ENCODE results near the gene GRB10.
"Not testable (repeated sequence)": the region's sequence is repeated elsewhere in the genome, so short reads cannot be mapped to it uniquely, and the experiment has no call there.

The GRB10 gene

DNA sequence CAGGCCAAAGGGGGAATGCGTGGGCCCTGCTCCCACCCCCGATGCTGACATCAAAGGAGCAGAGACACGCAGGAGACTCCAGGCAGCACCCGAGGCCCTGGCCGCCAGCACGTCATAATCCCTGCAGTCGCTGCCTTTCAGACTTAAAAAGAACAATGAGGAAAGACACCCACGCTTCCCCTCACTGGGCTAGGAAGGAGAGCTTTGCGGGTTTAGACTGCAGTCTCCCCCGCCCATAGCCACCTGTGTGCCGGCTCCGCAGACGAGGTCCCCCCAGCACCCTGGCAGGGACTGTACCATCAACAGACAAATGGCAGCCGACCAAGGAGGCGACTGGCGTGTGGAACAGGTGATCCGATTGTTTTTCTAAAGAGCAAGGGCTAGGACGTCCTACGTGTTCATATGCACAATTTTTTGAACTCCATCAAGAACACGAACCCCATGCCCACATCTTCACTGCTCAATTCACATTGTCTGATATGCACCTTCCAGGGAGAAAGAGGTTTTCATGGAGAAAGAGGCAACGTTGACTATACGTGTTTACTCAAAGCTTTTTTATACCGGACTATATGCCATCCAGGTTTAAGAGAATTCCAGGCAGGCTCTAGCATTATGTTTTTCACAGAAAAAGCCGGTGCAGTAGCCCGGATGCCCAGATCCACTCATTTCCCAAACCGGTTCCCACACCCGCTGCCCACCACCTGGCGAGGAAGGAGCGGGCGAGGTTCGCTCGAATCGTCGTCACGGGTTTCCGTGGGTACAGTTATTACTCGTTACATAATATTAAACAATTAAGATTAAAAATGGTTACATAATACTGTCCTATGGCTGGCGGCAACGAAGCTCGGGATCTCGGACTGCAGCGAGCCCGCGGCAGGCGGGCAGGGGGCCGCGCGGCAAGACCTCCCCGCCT, 1.1 kb downstream of the GRB10 start:
- no peak overlapping the region for H3K4me3 ChIP-seq (ENCODE audit: low read length)
- peak; percentile 19 for DNase-seq (ENCODE audit: low read depth, low spot score)

DNA sequence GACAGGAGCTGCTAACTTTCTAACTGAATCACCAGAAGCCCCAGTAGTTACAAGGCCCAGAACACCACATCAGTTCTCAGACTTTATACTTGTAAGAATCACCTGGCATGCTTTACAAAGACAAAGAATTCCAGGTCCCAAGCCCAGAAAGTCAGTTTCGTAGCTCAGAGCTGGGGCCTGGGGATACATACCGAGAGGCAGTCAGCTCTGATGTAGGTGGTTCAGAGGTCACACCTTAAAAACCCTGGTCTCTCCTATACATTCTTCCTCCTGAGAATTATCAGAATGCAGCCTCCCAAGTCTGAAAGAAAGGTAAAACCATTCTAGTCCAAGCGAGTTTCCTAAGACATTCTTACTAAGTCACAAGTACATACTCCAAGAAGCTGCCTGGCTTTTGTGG, 2.3 kb downstream of the GRB10 start:
- H3K4me3 ChIP-seq (ENCODE audit: low read length) = no peak overlapping the region
- no peak for DNase-seq (ENCODE audit: low read depth, low spot score)

DNA sequence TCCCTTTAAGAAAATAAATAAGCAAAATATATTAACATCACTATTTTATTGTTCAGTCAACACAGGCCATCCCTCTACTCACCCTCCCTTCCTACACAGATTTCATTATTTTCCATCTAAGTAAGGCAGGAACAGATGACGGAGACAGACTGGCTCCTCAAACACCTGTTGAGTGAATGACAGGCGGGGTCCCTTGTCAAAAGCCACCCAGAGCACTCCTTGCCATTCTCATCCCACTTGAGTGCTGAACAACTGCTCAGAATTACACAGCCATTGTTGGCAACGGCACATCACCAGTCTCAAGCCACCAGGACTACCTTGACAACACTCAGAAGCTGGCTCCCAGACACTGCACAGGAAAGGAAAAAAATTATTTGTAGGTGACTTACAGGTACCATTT, 3.3 kb downstream of the GRB10 start:
- H3K4me3 ChIP-seq (ENCODE audit: low read length) = no peak overlapping the region
- no peak for DNase-seq (ENCODE audit: low read depth, low spot score)

DNA sequence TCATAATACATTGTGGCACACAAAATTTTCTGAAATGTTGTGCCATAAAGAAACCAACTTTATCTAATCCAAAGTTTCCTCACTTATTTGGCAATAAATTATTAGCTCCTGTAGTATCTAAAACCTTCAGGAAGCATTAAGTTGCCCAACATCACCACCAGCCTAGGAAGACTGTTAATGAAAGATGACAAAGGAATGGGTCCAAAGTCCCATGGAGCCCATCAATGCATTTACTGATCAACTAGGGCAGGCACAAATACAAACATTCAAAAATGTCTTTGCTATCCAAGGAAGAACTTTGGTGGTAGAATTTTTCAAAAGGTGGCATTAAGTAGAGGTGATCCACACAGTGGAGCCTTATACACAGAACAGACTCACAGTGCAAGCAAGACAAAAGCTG, 4.5 kb downstream of the GRB10 start:
- H3K4me3 ChIP-seq (ENCODE audit: low read length) = no peak overlapping the region
- DNase-seq (ENCODE audit: low read depth, low spot score) = no peak

DNA sequence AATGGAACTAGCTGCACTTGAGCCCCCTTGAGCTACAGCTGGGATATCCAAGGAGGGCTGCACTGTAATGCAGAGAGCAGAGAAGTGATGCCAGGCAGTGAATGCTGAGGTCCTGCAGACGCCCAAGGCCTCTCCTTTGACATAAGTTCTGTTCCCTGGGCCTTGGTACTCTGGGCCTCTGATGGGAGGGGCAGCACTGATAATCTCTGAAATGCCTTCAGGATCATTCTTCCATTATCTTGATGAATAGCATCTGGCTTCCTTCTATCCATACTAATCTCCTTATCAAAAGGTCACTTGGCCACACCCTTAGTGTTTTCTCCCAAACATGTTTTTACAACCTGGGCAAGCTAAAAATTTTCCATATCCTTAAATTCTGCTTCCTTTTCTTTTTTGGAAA, 6.9 kb downstream of the GRB10 start:
- no peak for DNase-seq (ENCODE audit: low read depth, low spot score)
- no peak overlapping the region for H3K4me3 ChIP-seq (ENCODE audit: low read length)

DNA sequence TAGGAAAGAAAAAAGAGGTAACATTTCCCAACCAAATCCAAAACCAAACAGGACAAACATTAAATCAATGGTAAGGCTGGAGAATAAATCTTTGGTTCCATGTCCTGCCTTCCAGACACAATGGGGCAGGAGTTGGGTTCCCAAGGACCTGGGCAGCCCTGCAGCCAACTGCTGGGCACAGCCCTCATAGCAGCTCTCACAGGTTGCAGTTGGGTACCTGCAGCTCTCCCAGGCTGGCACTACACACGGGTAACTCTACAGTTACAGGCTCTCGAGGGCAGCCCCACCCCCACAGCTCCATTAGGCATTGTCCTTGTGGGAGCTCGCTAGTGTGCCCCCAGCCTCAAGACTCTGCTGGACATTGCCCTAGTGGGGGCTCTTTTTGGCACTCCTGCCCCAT, 7.5 kb downstream of the GRB10 start:
- no peak overlapping the region for H3K4me3 ChIP-seq (ENCODE audit: low read length)
- no peak for DNase-seq (ENCODE audit: low read depth, low spot score)

DNA sequence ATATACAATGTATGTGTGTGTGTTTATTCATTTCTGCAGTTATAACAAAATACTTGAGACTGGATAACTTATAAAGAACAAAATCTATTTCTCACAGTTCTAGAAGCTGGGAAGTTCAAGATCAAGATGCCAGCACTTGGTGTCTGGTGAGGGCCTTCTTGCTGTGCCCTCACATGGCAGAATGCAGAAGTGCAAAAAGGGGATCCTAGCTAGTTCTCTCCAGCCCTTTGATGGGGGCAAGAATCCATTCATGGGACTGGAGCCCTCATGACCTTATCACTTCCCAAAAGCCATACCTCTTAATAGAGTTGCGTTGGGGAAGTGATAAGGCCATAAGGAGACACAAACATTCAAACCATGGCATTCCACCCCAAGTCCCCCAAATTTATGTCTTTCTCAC, 8.4 kb downstream of the GRB10 start:
- H3K4me3 ChIP-seq (ENCODE audit: low read length) = no peak overlapping the region
- no peak for DNase-seq (ENCODE audit: low read depth, low spot score)

DNA sequence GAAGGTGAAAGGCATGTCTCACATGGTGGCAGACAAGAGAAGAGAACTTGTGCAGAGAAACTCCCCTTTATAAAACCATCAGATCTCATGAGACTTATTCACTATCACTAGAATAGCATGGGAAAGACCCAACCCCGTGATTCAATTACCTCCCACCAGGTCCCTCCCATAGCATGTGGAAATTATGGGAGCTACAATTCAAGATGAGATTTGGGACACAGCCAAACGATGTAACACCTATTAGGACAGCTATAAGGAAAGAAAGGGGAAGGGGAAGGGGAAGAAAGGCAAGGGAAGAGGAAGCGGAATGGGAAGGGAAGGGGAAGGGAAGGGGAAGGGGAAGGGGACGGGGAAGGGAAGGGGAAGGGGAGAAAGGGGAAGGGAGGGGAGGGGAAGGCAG, 9.6 kb downstream of the GRB10 start:
- not testable (repeated sequence) for H3K4me3 ChIP-seq (ENCODE audit: low read length); DNase-seq (ENCODE audit: low read depth, low spot score)

DNA sequence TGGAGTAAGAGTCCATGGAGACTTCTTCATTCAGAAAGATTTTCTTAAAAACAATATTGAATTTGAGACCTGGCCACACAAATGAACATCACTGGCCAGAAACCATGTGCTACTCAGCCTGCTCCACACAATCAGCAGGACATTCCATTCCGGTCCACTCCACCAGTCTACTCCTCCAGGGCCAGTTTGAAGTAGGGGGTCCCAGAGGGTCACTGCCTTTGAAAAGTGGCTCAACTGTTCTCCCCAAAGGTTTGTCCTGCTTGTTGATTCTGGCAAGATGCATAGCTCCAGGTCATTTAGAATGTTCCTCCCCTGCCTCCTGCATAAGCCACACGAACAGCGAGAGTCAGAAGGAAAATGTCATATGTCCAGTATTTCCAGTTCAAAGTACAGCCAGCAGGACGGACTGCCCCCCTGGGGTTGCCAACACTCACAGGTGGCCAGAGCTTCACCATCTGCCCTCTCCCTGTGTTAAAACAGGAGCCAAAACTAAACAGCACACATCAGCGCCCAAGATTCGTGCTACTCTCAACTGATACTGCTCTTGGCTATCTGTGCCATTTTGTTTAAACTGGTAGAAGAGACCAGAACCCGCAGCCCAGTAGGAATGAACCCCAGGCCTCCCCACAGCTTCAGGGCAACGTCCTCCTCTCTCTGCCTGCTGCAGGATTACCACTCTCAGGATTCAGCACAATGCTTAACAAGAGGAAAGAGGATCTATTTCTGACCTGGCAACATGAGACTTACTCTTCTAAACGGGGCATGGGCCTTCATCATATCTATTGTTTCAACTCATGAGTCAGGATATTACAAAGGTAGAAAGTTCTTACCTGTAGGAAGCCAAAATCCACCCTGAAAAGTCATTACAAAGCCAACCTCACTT, 11.3 kb downstream of the GRB10 start:
- no peak overlapping the region for H3K4me3 ChIP-seq (ENCODE audit: low read length)
- DNase-seq (ENCODE audit: low read depth, low spot score) = no peak

DNA sequence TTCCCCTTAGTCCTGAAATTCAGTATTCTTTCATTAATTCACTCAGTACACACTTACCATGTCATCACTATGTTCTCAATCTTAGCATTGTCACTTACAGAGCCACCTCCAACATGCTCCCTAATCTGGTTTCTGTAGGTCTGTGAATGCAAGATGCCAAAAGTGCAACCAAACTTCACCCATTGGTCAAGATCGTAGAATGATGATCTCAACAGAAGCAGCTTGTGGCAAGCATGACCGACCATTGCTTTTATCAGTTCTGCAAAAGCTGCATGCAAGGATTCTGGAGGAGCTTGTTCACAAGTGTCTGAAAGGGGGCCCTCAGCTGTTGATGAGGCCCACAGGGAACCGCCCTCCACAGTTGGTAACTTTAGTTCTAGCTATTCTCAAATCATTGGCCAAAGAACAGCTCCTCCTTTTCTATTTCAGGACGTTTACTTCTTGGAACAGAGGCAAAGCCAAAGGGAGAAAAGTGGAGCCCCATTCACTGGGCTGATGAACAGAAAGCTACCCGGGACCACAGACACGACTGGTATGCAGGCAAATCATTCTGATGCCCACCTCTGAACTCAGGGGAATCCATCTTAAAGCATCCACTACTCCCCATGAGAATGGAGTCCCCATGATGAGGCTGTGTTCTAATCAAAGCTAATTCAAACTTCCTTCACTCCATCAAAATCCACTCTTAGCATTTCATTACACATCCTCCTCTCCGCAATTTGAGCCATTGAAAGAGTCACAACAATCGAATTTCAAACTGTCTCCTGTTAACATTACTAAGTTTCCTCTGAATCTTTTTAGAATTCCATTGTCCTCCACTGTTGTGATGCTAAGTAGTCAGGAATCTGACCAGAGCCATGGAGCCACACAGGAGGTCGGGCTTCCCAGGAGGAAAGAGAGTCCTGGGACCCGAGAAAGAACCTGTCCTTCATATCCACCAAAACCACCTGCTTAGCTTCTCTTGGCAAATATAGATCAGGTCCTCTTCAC, 13.9 kb downstream of the GRB10 start:
- no peak overlapping the region for H3K4me3 ChIP-seq (ENCODE audit: low read length)
- no peak for DNase-seq (ENCODE audit: low read depth, low spot score)

DNA sequence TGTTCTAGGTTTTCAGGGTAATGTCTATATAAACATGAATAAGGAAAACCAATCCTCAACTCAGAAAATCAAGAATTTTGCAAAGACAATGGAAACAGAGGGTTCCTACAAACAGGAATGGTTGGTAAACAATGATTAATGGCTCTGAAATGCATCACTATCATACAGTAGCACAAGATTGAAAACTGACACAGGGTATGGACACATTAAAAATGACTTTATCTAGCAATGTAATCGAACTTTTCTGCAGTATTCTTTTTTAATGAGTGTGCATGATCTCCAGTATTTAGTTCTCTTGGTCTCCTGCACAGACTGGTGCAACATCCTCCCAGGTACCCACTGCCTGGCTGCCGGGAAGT, 15.9 kb downstream of the GRB10 start:
- H3K4me3 ChIP-seq (ENCODE audit: low read length) = no peak overlapping the region
- no peak for DNase-seq (ENCODE audit: low read depth, low spot score)

DNA sequence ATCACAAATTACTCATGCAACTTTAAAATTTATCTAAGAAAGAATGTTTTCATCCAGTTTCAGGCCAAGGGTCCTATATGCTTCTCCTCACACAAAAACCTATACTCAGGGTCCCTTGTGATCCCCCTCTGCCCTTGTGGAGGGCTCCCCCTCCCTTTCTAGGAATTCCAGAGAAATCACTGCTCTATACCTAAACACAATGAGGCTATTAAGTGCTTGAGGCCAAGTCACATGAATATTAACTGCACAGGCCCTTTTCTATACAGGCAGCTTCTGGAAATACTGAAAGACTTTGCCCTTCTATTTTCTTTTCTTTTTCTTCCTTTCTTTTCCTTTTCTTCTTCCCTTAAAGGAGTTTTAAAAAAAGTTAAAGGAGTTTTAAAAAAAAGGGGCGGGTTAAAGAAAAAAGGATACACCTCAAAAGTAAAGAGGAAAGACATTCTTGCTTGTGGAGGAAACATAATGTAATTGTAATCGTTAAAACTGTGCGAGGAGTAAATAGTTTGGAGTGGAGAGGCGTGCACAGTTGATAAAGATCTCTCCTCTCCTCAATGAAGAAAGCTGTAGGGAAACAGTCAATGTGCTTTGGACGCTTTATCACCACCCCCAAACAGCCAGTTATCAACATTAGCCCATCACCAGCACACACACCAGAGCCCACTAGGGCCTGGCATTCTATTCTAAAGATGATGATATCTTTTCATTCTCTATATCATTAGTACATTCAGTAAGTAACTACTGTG, 16.4 kb downstream of the GRB10 start:
- no peak for DNase-seq (ENCODE audit: low read depth, low spot score)
- H3K4me3 ChIP-seq (ENCODE audit: low read length) = no peak overlapping the region

DNA sequence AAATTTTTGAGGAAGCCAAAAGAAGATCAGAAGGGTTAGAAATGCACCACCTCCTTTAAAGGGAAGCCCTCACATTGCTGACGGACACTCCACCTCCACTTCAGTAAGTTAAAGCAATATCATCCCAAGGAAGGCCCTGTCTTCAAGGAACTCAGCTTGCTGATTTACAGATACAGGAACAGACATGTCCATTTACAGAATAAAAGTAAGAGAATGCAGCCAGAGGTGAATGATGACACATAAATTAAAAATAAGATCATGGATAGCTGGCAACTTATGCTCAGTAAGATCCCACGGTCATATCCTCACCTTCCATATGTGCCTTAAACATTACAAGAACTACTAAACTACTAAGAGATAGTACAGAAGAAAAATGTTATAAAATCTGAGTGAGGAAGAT, 20.4 kb downstream of the GRB10 start:
- H3K4me3 ChIP-seq (ENCODE audit: low read length) = no peak overlapping the region

DNA sequence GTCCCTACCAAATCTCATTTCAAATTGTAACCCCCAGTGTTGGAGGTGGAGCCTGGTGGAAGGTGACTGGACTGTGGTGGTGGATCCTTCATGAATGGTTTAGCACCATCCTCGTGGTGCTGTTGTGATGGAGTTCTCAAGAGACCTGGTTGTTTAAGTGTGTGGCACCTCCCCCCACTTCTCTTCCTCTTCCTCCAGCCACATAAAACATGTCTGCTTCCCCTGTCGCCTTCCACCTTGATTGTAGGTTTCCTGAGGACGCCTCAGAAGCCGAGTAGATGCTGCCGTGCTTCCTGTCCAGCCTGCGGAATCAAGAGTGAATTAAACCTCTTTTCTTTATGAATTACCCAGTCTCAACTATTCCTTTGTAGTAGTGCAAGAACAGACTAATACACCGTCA, 21.0 kb downstream of the GRB10 start:
- DNase-seq (ENCODE audit: low read depth, low spot score) = peak; percentile 65

More for the DNA sequence above, 20.4 kb downstream of the GRB10 start:
- DNase-seq (ENCODE audit: low read depth, low spot score) = no peak

DNA sequence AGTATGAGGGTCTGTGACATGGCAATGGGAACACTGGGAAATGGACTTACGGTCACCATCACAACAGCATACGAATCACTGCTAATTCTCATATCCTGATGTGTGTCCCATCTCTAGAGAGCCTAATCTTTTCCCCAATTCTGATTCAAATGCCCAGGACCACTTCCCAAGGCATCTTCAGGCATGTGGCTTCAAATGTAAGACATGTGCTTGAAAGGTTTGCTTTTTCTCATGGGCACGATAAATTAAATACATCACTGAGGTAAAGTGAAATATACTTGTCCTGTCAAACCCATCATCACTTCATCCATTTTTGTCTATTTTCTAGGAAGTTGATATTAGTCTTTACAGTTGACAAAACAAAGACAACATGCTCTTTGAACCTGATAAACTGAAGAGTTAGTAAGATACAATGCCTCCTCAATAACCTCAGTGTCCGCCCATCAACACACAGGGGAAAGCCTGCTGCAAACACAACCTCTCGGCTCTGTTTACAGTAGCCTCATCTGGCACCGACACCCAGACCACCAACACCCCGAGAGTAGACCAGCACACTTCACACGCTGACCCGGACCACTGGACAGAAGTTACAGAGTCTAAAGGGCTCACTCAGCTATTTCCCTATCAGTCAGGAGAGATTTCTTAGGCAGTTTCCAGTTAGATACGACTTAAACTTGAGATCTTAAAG, 24.8 kb downstream of the GRB10 start:
- H3K4me3 ChIP-seq (ENCODE audit: low read length) = no peak overlapping the region
- no peak for DNase-seq (ENCODE audit: low read depth, low spot score)

More for the DNA sequence above, 21.0 kb downstream of the GRB10 start:
- H3K4me3 ChIP-seq (ENCODE audit: low read length) = no peak overlapping the region

DNA sequence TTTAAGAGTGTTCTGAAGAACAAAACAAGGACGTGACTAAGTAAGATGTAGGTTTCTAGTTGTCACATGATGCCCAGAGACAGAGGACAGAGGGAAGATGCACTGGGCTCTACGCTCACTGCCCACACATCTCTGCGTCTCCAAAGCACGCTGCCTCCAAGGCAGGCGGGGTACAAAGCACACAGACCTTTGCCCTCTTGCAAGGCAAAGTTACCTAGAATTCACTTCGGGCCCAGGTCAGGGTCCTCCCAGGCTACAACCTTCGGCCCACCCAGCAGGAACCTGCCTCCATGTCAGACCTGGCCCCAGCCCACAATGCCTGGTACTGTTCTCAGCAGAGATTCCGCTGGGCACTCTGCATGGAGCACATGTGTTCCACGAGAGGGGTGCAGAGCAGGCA, 26.5 kb downstream of the GRB10 start:
- no peak overlapping the region for H3K4me3 ChIP-seq (ENCODE audit: low read length)
- no peak for DNase-seq (ENCODE audit: low read depth, low spot score)

DNA sequence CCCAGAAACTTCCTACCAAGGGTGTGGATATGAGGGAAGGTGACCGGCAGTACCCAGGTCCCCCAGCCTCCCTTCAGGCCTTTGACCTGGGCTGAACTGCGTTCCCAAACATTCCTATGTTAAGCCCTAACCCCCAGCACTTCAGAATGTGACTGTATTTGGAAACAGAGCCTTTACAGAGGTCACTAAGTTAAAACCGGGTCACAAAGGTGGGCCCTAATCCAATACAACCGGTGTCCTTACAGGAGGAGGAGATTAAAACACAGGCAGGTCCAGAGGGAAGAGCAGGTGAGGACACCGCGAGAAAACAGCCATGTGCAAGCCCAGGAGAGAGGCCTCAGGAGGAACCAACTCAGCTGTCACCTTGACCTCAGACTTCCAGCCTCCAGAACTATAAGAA, 28.0 kb downstream of the GRB10 start:
- no peak overlapping the region for H3K4me3 ChIP-seq (ENCODE audit: low read length)
- DNase-seq (ENCODE audit: low read depth, low spot score) = no peak

DNA sequence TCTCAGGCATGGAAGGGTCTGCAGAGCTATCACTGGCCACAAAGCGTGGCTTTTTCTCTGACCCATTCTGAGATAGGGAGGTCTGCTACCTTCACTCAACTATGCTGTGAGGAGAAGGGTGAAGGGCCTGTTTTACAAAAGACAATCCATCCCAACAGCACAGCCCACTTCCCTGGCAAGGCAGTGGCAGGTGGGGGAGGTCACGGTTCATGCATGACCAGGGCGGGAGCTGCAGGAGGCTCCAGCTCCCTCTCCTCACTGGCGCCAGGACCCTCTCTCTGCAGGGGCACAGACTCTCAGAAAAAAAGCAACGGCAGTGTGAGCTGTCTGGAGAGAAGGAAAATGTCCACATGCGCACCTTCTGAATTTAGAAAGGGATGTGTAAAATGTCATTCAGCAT, 28.5 kb downstream of the GRB10 start:
- DNase-seq (ENCODE audit: low read depth, low spot score) = no peak

More for the DNA sequence above, 28.5 kb downstream of the GRB10 start:
- H3K4me3 ChIP-seq (ENCODE audit: low read length) = no peak overlapping the region
